ENCODE measurements around the gene ABCB10.
"Not testable (repeated sequence)": the region's sequence is repeated elsewhere in the genome, so short reads cannot be mapped to it uniquely, and the experiment has no call there.

The ABCB10 gene

DNA sequence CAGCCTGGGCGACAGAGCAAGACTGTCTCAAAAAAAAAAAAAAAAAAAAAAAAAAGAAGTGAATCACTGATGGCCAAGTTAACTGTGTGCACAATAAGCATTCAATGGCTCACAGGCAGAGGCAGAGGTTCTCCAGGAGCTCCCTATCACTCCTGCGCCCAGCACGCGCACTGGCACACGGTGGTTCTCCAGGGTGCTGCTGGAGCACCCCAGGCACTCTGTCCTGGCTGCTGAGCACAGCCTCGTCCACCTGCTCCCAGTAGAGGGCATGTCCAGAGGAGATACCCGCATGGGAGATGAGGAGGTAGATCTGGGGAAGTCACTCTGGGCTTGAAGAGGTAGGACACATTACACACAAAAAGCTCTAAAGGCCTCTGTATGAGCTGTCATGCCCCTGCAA lies 28.9 kb downstream of the ABCB10 start:
- Histone ChIP-seq H3K4ac (ENCODE audit: low read depth, low read length) (no peak overlapping the region), H3K18ac (ENCODE audit: low read length) (no peak overlapping the region), H3K79me1 (ENCODE audit: low read length) (no peaks in the 10 kb centered on the region), H3K27me3 (ENCODE audit: insufficient read depth, low read length, poor library complexity) (no peaks in the 10 kb centered on the region), H3K4me1 (ENCODE audit: control insufficient read depth, low read depth, low read length) (no peaks in the 10 kb centered on the region), H2AK5ac (ENCODE audit: low read length) (no peak overlapping the region), H3K23ac (ENCODE audit: low read length) (no peak overlapping the region), H2BK5ac (ENCODE audit: low read length) (no peak overlapping the region), H3K27ac (ENCODE audit: low read depth, low read length) (no peak overlapping the region), H2BK120ac (ENCODE audit: low read depth, low read length) (no peak overlapping the region), H4K8ac (ENCODE audit: low read depth, low read length) (no peak overlapping the region), H2BK15ac (replicated peaks; ENCODE audit: low read depth) (no peak overlapping the region), H3K79me2 (ENCODE audit: control insufficient read depth, insufficient read depth, low read length) (no peaks in the 10 kb centered on the region), H4K5ac (ENCODE audit: low read length) (no peak overlapping the region), H3K9ac (ENCODE audit: low read length) (no peak overlapping the region), H3K4me3 (ENCODE audit: low read length) (no peak overlapping the region), H3K56ac (ENCODE audit: low read length) (no peak overlapping the region), H3K36me3 (ENCODE audit: control insufficient read depth, insufficient read depth, low read length) (peaks cover 3% of the 10 kb centered on the region), H3K4me2 (ENCODE audit: low read length) (no peak overlapping the region)
- DNase-seq, result no peak
- WGBS (ENCODE audit: extremely low coverage, insufficient coverage, low lambda C conversion rate), result no CpG with 5 or more reads among the region's 7 CpGs

GRCh38 chr1:229526695-229527094 lies 31.8 kb downstream of the ABCB10 start:
- Histone ChIP-seq H3K27me3 (ENCODE audit: insufficient read depth, low read length, poor library complexity) (no peaks in the 10 kb centered on the region), H2BK120ac (ENCODE audit: low read depth, low read length) (no peak overlapping the region), H3K4me3 (ENCODE audit: low read length) (no peak overlapping the region), H3K79me1 (ENCODE audit: low read length) (no peaks in the 10 kb centered on the region), H3K4me1 (ENCODE audit: control insufficient read depth, low read depth, low read length) (no peaks in the 10 kb centered on the region), H3K4ac (ENCODE audit: low read depth, low read length) (no peak overlapping the region), H2BK5ac (ENCODE audit: low read length) (no peak overlapping the region), H3K79me2 (ENCODE audit: control insufficient read depth, insufficient read depth, low read length) (no peaks in the 10 kb centered on the region), H3K23ac (ENCODE audit: low read length) (no peak overlapping the region), H2BK15ac (replicated peaks; ENCODE audit: low read depth) (no peak overlapping the region), H3K56ac (ENCODE audit: low read length) (no peak overlapping the region), H3K27ac (ENCODE audit: low read depth, low read length) (no peak overlapping the region), H3K4me2 (ENCODE audit: low read length) (no peak overlapping the region), H4K5ac (ENCODE audit: low read length) (no peak overlapping the region), H4K8ac (ENCODE audit: low read depth, low read length) (no peak overlapping the region), H3K9ac (ENCODE audit: low read length) (no peak overlapping the region), H3K36me3 (ENCODE audit: control insufficient read depth, insufficient read depth, low read length) (peaks cover 5% of the 10 kb centered on the region), H3K18ac (ENCODE audit: low read length) (no peak overlapping the region), H2AK5ac (ENCODE audit: low read length) (no peak overlapping the region)
- WGBS (ENCODE audit: extremely low coverage, insufficient coverage, low lambda C conversion rate), result no CpG with 5 or more reads among the region's 1 CpG
- DNase-seq, result no peak

GRCh38 chr1:229523052-229523451 lies 35.5 kb downstream of the ABCB10 start:
- DNase-seq, result no peak
- Histone ChIP-seq H3K23ac (ENCODE audit: low read length) (no peak overlapping the region), H3K79me1 (ENCODE audit: low read length) (no peaks in the 10 kb centered on the region), H3K27ac (ENCODE audit: low read depth, low read length) (no peak overlapping the region), H3K79me2 (ENCODE audit: control insufficient read depth, insufficient read depth, low read length) (no peaks in the 10 kb centered on the region), H3K4ac (ENCODE audit: low read depth, low read length) (no peak overlapping the region), H2AK5ac (ENCODE audit: low read length) (no peak overlapping the region), H3K9ac (ENCODE audit: low read length) (no peak overlapping the region), H2BK15ac (replicated peaks; ENCODE audit: low read depth) (no peak overlapping the region), H4K5ac (ENCODE audit: low read length) (no peak overlapping the region), H3K4me1 (ENCODE audit: control insufficient read depth, low read depth, low read length) (no peaks in the 10 kb centered on the region), H4K8ac (ENCODE audit: low read depth, low read length) (no peak overlapping the region), H3K18ac (ENCODE audit: low read length) (no peak overlapping the region), H3K36me3 (ENCODE audit: control insufficient read depth, insufficient read depth, low read length) (peaks cover 2% of the 10 kb centered on the region), H2BK120ac (ENCODE audit: low read depth, low read length) (no peak overlapping the region), H3K27me3 (ENCODE audit: insufficient read depth, low read length, poor library complexity) (no peaks in the 10 kb centered on the region), H3K4me2 (ENCODE audit: low read length) (no peak overlapping the region), H2BK5ac (ENCODE audit: low read length) (no peak overlapping the region), H3K56ac (ENCODE audit: low read length) (no peak overlapping the region), H3K4me3 (ENCODE audit: low read length) (no peak overlapping the region)
- WGBS (ENCODE audit: extremely low coverage, insufficient coverage, low lambda C conversion rate), result no CpG with 5 or more reads among the region's 1 CpG

DNA sequence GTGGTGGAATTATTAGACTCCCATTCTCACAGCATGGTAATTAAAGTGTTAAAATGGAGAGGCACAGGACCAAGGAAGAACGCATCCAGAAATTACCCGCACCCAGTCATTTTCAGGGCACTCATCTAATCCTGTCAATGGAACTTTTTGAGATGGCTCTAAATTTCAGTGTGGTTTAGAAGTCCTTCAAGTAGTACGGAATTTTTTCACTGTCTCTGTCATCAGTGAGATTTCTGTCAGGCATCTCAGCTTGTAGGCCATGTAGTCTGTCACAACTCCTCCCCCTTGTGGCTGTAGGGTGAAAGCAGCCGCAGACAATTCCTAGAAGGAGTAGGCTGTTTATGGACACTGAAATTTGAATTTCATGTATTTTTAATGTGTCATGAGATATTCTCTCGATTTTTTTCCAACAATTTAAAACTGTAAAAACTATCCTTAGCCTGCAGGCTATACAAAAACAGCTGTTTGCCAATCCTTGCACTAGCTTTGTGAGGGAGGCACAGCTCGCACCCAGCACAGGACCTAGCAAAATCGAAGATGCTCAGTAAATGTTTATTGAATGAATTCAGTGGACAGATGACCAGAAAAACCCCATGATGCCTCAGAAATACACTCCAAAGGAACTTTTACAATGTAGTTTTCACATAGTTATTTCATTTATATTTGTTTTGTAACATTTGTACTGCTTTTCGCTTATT lies 43.8 kb downstream of the ABCB10 start:
- H3K27me3 ChIP-seq (ENCODE audit: insufficient read depth, low read length, poor library complexity), result no peaks in the 10 kb centered on the region
- H3K23ac ChIP-seq (ENCODE audit: low read length), result no peak overlapping the region
- H2BK5ac ChIP-seq (ENCODE audit: low read length), result no peak overlapping the region
- H4K5ac ChIP-seq (ENCODE audit: low read length), result no peak overlapping the region
- no peak overlapping the region for H3K56ac ChIP-seq (ENCODE audit: low read length)
- no peak overlapping the region for H3K4me3 ChIP-seq (ENCODE audit: low read length)
- no peaks in the 10 kb centered on the region for H3K36me3 ChIP-seq (ENCODE audit: control insufficient read depth, insufficient read depth, low read length)
- H3K27ac ChIP-seq (ENCODE audit: low read depth, low read length), result no peak overlapping the region
- H3K79me1 ChIP-seq (ENCODE audit: low read length), result no peaks in the 10 kb centered on the region
- H3K4me2 ChIP-seq (ENCODE audit: low read length), result no peak overlapping the region
- no peaks in the 10 kb centered on the region for H3K4me1 ChIP-seq (ENCODE audit: control insufficient read depth, low read depth, low read length)
- H4K8ac ChIP-seq (ENCODE audit: low read depth, low read length), result no peak overlapping the region
- no peak overlapping the region for H2BK15ac ChIP-seq (replicated peaks; ENCODE audit: low read depth)
- no CpG with 5 or more reads among the region's 8 CpGs for WGBS (ENCODE audit: extremely low coverage, insufficient coverage, low lambda C conversion rate)
- H3K9ac ChIP-seq (ENCODE audit: low read length), result no peak overlapping the region
- H2AK5ac ChIP-seq (ENCODE audit: low read length), result no peak overlapping the region
- no peaks in the 10 kb centered on the region for H3K79me2 ChIP-seq (ENCODE audit: control insufficient read depth, insufficient read depth, low read length)
- peak; percentile 75 for DNase-seq
- no peak overlapping the region for H3K18ac ChIP-seq (ENCODE audit: low read length)
- no peak overlapping the region for H3K4ac ChIP-seq (ENCODE audit: low read depth, low read length)
- H2BK120ac ChIP-seq (ENCODE audit: low read depth, low read length), result no peak overlapping the region

DNA sequence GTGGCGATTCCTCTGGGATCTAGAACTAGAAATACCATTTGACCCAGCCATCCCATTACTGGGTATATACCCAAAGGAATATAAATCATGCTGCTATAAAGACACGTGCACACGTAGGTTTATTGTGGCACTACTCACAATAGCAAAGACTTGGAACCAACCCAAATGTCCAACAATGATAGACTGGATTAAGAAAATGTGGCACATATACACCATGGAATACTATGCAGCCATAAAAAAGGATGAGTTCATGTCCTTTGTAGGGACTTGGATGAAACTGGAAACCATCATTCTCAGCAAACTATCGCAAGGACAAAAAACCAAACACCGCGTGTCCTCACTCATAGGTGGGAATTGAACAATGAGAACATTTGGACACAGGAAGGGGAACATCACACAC lies 46.9 kb downstream of the ABCB10 start:
- not testable (repeated sequence) for DNase-seq; H2BK120ac ChIP-seq (ENCODE audit: low read depth, low read length); H2BK15ac ChIP-seq (replicated peaks; ENCODE audit: low read depth); H3K27me3 ChIP-seq (ENCODE audit: insufficient read depth, low read length, poor library complexity); H3K27ac ChIP-seq (ENCODE audit: low read depth, low read length); H3K4me1 ChIP-seq (ENCODE audit: control insufficient read depth, low read depth, low read length); H3K23ac ChIP-seq (ENCODE audit: low read length); H3K4me2 ChIP-seq (ENCODE audit: low read length); H2AK5ac ChIP-seq (ENCODE audit: low read length); H3K36me3 ChIP-seq (ENCODE audit: control insufficient read depth, insufficient read depth, low read length); H3K4me3 ChIP-seq (ENCODE audit: low read length); H4K8ac ChIP-seq (ENCODE audit: low read depth, low read length); H3K18ac ChIP-seq (ENCODE audit: low read length); H3K79me2 ChIP-seq (ENCODE audit: control insufficient read depth, insufficient read depth, low read length); H3K56ac ChIP-seq (ENCODE audit: low read length); H4K5ac ChIP-seq (ENCODE audit: low read length); H3K9ac ChIP-seq (ENCODE audit: low read length); H3K4ac ChIP-seq (ENCODE audit: low read depth, low read length); H3K79me1 ChIP-seq (ENCODE audit: low read length); H2BK5ac ChIP-seq (ENCODE audit: low read length)
- no CpG with 5 or more reads among the region's 6 CpGs for WGBS (ENCODE audit: extremely low coverage, insufficient coverage, low lambda C conversion rate)

DNA sequence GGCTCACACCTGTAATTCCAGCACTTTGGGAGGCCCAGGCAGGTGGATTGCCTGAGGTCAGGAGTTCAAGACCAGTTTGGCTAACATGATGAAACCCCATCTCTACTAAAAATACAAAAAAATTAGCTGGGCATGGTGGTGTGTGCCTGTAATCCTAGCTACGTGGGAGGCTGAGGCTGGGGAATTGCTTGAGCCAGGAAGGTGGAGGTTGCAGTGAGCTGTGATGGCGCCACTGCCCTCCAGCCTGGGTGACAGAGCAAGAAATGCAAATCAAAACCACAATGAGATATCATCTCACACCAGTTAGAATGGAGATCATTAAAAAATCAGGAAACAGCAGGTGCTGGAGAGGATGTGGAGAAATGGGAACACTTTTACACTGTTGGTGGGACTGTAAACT lies 47.3 kb downstream of the ABCB10 start:
- H2BK5ac ChIP-seq (ENCODE audit: low read length); DNase-seq: not testable (repeated sequence)

More for the DNA sequence above, 47.3 kb downstream of the ABCB10 start:
- H3K9ac ChIP-seq (ENCODE audit: low read length); H3K4me3 ChIP-seq (ENCODE audit: low read length); H3K4me2 ChIP-seq (ENCODE audit: low read length); H3K23ac ChIP-seq (ENCODE audit: low read length); H2AK5ac ChIP-seq (ENCODE audit: low read length); H3K56ac ChIP-seq (ENCODE audit: low read length); H2BK15ac ChIP-seq (replicated peaks; ENCODE audit: low read depth); H3K4me1 ChIP-seq (ENCODE audit: control insufficient read depth, low read depth, low read length); H3K27me3 ChIP-seq (ENCODE audit: insufficient read depth, low read length, poor library complexity); H3K36me3 ChIP-seq (ENCODE audit: control insufficient read depth, insufficient read depth, low read length); H3K79me1 ChIP-seq (ENCODE audit: low read length); H2BK120ac ChIP-seq (ENCODE audit: low read depth, low read length); H4K8ac ChIP-seq (ENCODE audit: low read depth, low read length); H3K18ac ChIP-seq (ENCODE audit: low read length); H3K4ac ChIP-seq (ENCODE audit: low read depth, low read length); H4K5ac ChIP-seq (ENCODE audit: low read length); H3K27ac ChIP-seq (ENCODE audit: low read depth, low read length): not testable (repeated sequence)
- peaks cover 10% of the 10 kb centered on the region for H3K79me2 ChIP-seq (ENCODE audit: control insufficient read depth, insufficient read depth, low read length)
- no CpG with 5 or more reads among the region's 2 CpGs for WGBS (ENCODE audit: extremely low coverage, insufficient coverage, low lambda C conversion rate)
